HG03457 (cell line): Measurements from ENCODE around the gene RFESD.
A peak's percentile ranks its signal among the peaks of the same experiment; 100 is the strongest.
"Not testable (repeated sequence)": the region's sequence is repeated elsewhere in the genome, so short reads cannot be mapped to it uniquely, and the experiment has no call there.

Source experiments
- ATAC-seq: cut with Tn5 transposase; IDR thresholded peaks from one replicate; pipeline ENCODE4 v1.9.1; 2021; ENCODE audit warnings: moderate number of reproducible peaks; ENCODE audit not compliant: unreplicated experiment

Gene RFESD

GRCh38 chr5:95627971-95628810 lies 18.4 kb upstream of the RFESD start:
- no peak for ATAC-seq

- no peak for ATAC-seq
These were observed 17.6 kb upstream of the RFESD start for GRCh38 chr5:95628933-95629332.

- ATAC-seq = no peak
These were observed 16.1 kb upstream of the RFESD start for GRCh38 chr5:95630394-95630917.

- ATAC-seq = no peak
These were observed 15.2 kb upstream of the RFESD start for GRCh38 chr5:95631255-95631958.

GRCh38 chr5:95631991-95632675 lies 14.4 kb upstream of the RFESD start:
- peak; percentile 86 for ATAC-seq

- not testable (repeated sequence) for ATAC-seq
These were observed 13.6 kb upstream of the RFESD start for GRCh38 chr5:95632942-95633341.

GRCh38 chr5:95633671-95634070 lies 12.9 kb upstream of the RFESD start:
- no peak for ATAC-seq

GRCh38 chr5:95634081-95634480 lies 12.5 kb upstream of the RFESD start:
- no peak for ATAC-seq

- no peak for ATAC-seq
These were observed 7.9 kb upstream of the RFESD start for GRCh38 chr5:95638632-95639031.

GRCh38 chr5:95641741-95642220 lies 4.8 kb upstream of the RFESD start:
- no peak for ATAC-seq

- ATAC-seq = no peak
These were observed 3.4 kb upstream of the RFESD start for GRCh38 chr5:95643152-95643551.

- peak; percentile 28 for ATAC-seq
These were observed 2.1 kb upstream of the RFESD start for GRCh38 chr5:95644351-95645042.

- ATAC-seq = not testable (repeated sequence)
These were observed 380 bp upstream of the RFESD start for GRCh38 chr5:95646226-95646568.

- no peak for ATAC-seq
These were observed 1.6 kb downstream of the RFESD start for GRCh38 chr5:95647886-95648860.

GRCh38 chr5:95649274-95649673 lies 2.7 kb downstream of the RFESD start:
- ATAC-seq = no peak

- ATAC-seq = no peak
These were observed 3.5 kb downstream of the RFESD start for GRCh38 chr5:95649842-95650620.

GRCh38 chr5:95652849-95653248 lies 6.3 kb downstream of the RFESD start:
- ATAC-seq = no peak

- no peak for ATAC-seq
These were observed 7.6 kb downstream of the RFESD start for GRCh38 chr5:95654196-95654595.

- ATAC-seq = no peak
These were observed 9.0 kb downstream of the RFESD start for GRCh38 chr5:95655575-95655974.
